Stimulated activated naive CD8-positive, alpha-beta T cell treated with anti-CD3 and anti-CD28 coated beads, Interleukin-15, amount 100 ng/mL, for 72 hours (primary cell): Measurements from ENCODE around the gene NCAN.

Experiments used
- ATAC-seq: fragments of 150-1000 bp; cut with Tn5 transposase; 2 replicates; pipeline ENCODE4 v1.10.0; 2021; ENCODE audit warnings: mild to moderate bottlenecking, moderate library complexity
- DNase-seq, 2 donors: peaks; one replicate each; pipeline ENCODE4 v3.0.0; 2021 to 2022
- H3K27ac Mint-ChIP-seq, 2 donors: one replicate each; pipeline ENCODE4 v1.8.0; 2022; ENCODE audit warnings: mild to moderate bottlenecking in 2 of 2, mixed read lengths in 2 of 2, moderate library complexity in 2 of 2
- H3K27me3 Mint-ChIP-seq: one replicate; pipeline ENCODE4 v1.8.0; 2022; ENCODE audit warnings: mixed read lengths
- H3K4me1 Mint-ChIP-seq: one replicate; pipeline ENCODE4 v1.8.0; 2022; ENCODE audit warnings: mild to moderate bottlenecking, mixed read lengths
- H3K4me3 Mint-ChIP-seq, 2 donors: one replicate each; pipeline ENCODE4 v1.8.0; 2022; ENCODE audit warnings: mild to moderate bottlenecking in 2 of 2, mixed read lengths in 2 of 2, moderate library complexity in 1 of 2
- H3K9me3 Mint-ChIP-seq, 2 donors: one replicate each; pipeline ENCODE4 v1.8.0; 2022; ENCODE audit warnings: mixed read lengths in 2 of 2

The NCAN gene

DNA sequence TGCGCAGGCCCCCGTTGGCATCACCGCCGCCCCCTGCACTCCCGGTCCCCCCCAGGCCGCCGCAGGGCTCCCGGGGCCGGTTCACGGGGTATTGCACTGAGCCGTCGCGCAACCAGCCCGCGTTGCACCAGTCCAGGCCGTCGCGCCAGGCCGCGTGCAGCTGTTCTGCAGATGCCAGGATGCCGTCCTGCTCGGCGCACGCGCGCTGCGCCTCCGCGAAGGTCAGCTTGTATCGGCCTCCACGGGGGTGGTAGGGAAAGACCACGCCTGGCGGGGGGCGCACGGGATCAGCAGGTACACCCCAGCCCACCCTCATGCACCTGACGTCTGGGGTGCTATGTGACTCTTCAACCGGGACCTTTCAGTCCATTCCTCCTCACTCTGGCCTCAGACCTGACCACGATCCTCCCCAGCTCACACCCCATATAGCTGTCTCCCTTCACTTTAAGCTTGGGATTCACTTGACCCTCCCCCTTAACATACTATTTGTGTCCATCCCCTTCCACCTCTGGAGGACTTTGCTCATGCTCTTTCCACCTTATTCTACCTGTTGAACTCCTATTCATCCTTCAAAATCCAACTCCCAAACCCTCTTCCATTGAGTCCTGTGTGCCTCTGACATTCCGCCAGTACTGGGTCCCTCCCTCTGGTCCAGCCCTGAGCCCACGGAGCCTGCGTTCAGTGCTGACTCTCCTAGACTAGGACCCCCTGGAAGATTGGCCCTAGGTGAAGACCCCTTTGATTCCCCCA is 47.0 kb downstream of the NCAN start:
- ATAC-seq = peak; percentile 24
- peaks cover 19% of the 10 kb centered on the region for H3K4me1 Mint-ChIP-seq
- H3K27me3 Mint-ChIP-seq = peaks cover 84% of the 10 kb centered on the region
- DNase-seq = no peak
- H3K27ac Mint-ChIP-seq = no peak overlapping the region
- H3K4me3 Mint-ChIP-seq = no peak overlapping the region
- peaks cover 0 to 4% of the 10 kb centered on the region in 2 donors for H3K9me3 Mint-ChIP-seq

- no peak overlapping the region for H3K27ac Mint-ChIP-seq
- H3K4me3 Mint-ChIP-seq = no peak overlapping the region
- peaks cover 86% of the 10 kb centered on the region for H3K27me3 Mint-ChIP-seq
- peaks cover 19% of the 10 kb centered on the region for H3K4me1 Mint-ChIP-seq
- ATAC-seq = no peak
- H3K9me3 Mint-ChIP-seq = peaks cover 0 to 4% of the 10 kb centered on the region in 2 donors
- DNase-seq = no peak
Measured at GRCh38 chr19:19259741-19260140, 48.0 kb downstream of the NCAN start.

- H3K27ac Mint-ChIP-seq = peak overlapping the region in 1 of 2 donors; percentile 39
- DNase-seq (no peak), ATAC-seq (peak; percentile 16)
- H3K4me3 Mint-ChIP-seq = peak overlapping the region in 1 of 2 donors; percentile 41
- peaks cover 0 to 4% of the 10 kb centered on the region in 2 donors for H3K9me3 Mint-ChIP-seq
- peaks cover 19% of the 10 kb centered on the region for H3K4me1 Mint-ChIP-seq
- H3K27me3 Mint-ChIP-seq = peaks cover 78% of the 10 kb centered on the region
Measured at GRCh38 chr19:19260417-19261214, 48.9 kb downstream of the NCAN start.

DNA sequence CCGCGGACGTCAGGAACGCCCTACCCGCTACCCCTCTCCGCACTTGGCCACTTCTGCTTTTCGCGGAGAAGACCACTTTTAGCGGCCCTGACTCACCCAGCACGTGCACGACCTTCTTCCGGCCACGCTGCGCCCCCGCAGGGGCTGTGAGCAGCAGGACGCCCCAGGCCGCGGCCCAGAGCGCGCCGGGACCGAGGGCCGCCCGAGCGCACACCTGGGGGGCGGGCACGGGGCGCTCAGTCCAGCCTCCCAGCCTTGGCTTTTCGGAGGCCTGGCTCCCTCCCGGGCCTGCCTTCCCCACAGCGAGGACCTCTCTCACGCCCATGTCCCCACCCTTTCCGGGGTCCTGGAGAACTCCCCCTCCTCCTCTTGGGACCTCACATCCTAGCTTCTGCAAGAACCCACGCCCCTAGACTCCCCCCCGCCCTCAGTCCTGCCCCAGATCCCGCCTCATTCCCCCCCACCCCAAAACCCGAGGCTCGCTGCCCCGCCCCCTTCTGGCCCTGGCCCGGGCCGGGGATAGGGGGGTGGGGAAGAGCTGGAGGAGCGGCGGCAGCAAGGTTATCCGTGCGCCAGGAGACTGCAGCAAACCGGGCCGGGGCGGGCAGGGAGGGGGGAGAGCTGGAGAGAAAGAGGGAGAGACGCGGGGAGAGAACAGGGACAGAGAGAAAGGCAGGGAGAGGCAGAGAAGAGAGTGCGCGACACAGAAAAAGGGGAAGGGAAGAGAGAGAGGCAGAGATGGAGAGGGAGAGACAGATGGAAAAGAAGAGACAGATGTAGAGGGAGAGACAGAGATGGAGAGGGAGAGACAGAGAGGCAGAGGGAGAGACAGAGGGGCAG is 49.8 kb downstream of the NCAN start:
- Mint-ChIP-seq H3K27ac (no peak overlapping the region), H3K4me1 (peaks cover 19% of the 10 kb centered on the region), H3K9me3 (peaks cover 0 to 4% of the 10 kb centered on the region in 2 donors), H3K4me3 (peak overlapping the region; percentile 23 to 41), H3K27me3 (peaks cover 68% of the 10 kb centered on the region)
- DNase-seq (no peak), ATAC-seq (peak; percentile 43)

- peaks cover 60% of the 10 kb centered on the region for H3K27me3 Mint-ChIP-seq
- peak overlapping the region; percentile 23 to 32 for H3K4me3 Mint-ChIP-seq
- H3K4me1 Mint-ChIP-seq = peaks cover 19% of the 10 kb centered on the region
- ATAC-seq (peak; percentile 36), DNase-seq (no peak)
- H3K27ac Mint-ChIP-seq = no peak overlapping the region
- H3K9me3 Mint-ChIP-seq = peaks cover 0 to 4% of the 10 kb centered on the region in 2 donors
Measured at GRCh38 chr19:19262190-19263057, 50.7 kb downstream of the NCAN start.

DNA sequence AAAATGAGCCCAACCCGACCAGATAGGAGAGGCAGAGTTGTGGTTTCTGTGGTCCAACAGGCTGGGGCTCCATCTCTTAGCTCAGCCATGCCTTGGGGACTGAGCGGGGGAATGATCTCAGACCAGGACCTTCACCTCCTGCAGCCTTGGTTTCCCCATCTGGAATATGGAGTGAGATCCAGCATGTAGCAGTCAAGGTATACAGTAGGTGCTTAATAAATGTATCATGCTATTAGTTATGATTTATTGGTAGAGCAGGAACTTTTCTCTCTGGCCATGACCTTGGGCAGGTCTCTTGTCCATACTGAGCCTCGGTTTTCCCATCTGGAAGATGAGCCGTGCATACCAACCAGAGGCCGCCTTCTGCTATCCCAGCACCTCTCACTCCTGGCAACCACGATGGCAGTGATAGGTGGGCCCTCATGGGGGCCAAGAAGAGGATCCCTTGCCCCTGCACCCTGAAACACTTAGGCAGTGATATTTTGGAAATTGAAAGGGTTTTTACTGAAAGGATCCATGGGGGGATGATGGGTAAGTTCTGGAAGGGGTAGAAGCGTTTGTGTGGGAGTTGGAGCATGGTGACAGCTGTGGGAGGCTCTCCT is 52.2 kb downstream of the NCAN start:
- ATAC-seq (no peak), DNase-seq (no peak)
- peaks cover 0 to 4% of the 10 kb centered on the region in 2 donors for H3K9me3 Mint-ChIP-seq
- H3K27ac Mint-ChIP-seq = no peak overlapping the region
- peaks cover 52% of the 10 kb centered on the region for H3K27me3 Mint-ChIP-seq
- H3K4me1 Mint-ChIP-seq = peaks cover 19% of the 10 kb centered on the region
- no peak overlapping the region for H3K4me3 Mint-ChIP-seq

- no peak overlapping the region for H3K4me3 Mint-ChIP-seq
- H3K9me3 Mint-ChIP-seq = no peaks in the 10 kb centered on the region
- no peak for DNase-seq
- H3K4me1 Mint-ChIP-seq = peaks cover 3% of the 10 kb centered on the region
- peaks cover 30% of the 10 kb centered on the region for H3K27me3 Mint-ChIP-seq
- no peak overlapping the region for H3K27ac Mint-ChIP-seq
- no peak for ATAC-seq
Measured at GRCh38 chr19:19267305-19267704, 55.5 kb downstream of the NCAN start.

DNA sequence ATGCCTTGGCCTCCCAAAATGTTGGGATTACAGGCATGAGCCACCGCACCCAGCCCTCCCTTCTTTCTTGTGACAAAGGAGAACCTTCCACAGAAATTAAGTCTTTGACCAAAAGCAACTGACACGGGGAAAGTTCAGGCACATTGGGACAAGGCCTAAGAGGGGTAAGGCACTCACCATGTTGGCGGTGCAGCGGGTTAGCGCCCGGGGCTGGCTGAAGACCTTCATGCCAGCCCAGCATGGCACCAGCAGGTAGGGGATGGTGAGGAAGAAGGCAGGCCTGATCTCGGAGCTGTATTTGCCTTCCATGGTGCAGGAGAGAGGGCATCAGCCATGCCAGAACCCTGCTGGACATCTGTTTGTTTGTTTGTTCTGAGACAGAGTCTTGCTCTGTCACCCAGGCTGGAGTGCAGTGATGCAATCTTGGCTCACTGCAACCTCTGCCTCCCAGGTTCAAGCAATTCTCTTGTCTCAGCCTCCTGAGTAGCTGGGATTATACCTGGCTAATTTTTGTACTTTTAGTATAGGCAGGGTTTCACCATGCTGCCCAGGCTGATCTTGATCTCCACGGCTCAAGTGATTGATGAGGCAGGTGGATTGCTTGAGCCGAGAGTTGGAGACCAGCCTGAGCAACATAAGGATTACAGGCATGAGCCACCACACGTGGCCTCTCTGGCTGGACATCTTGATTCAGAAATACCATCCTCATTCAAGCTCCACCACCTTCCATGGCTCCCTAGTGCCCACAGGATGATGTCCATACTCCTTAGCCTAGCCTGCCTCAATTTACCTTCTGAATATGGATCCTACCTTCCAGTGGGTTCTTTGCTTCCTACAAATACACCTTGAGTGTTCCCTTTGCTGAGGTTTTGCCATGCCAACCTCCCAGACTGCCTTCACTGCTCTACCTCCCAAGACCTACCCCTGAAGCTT is 57.0 kb downstream of the NCAN start:
- DNase-seq (no peak), ATAC-seq (no peak)
- H3K4me1 Mint-ChIP-seq = peaks cover 6% of the 10 kb centered on the region
- H3K9me3 Mint-ChIP-seq = no peaks in the 10 kb centered on the region
- no peak overlapping the region for H3K27ac Mint-ChIP-seq
- peaks cover 28% of the 10 kb centered on the region for H3K27me3 Mint-ChIP-seq
- no peak overlapping the region for H3K4me3 Mint-ChIP-seq

GRCh38 chr19:19269952-19270694 is 58.4 kb downstream of the NCAN start:
- peaks cover 29% of the 10 kb centered on the region for H3K27me3 Mint-ChIP-seq
- H3K4me1 Mint-ChIP-seq = peaks cover 11% of the 10 kb centered on the region
- H3K9me3 Mint-ChIP-seq = no peaks in the 10 kb centered on the region
- no peak overlapping the region for H3K27ac Mint-ChIP-seq
- DNase-seq = no peak
- H3K4me3 Mint-ChIP-seq = no peak overlapping the region
- ATAC-seq = peak; percentile 13

- peaks cover 29% of the 10 kb centered on the region for H3K27me3 Mint-ChIP-seq
- H3K27ac Mint-ChIP-seq = peak overlapping the region in 1 of 2 donors; percentile 4
- no peak for DNase-seq
- H3K4me3 Mint-ChIP-seq = no peak overlapping the region
- peaks cover 11% of the 10 kb centered on the region for H3K4me1 Mint-ChIP-seq
- H3K9me3 Mint-ChIP-seq = no peaks in the 10 kb centered on the region
- ATAC-seq = no peak
Measured at GRCh38 chr19:19270749-19271571, 59.2 kb downstream of the NCAN start.

GRCh38 chr19:19271828-19272599 is 60.3 kb downstream of the NCAN start:
- Mint-ChIP-seq H3K27me3 (peaks cover 29% of the 10 kb centered on the region), H3K9me3 (no peaks in the 10 kb centered on the region), H3K4me3 (no peak overlapping the region), H3K4me1 (peaks cover 11% of the 10 kb centered on the region), H3K27ac (no peak overlapping the region)
- no peak for DNase-seq
- ATAC-seq = no peak

GRCh38 chr19:19274146-19274545 is 62.4 kb downstream of the NCAN start:
- no peaks in the 10 kb centered on the region for H3K9me3 Mint-ChIP-seq
- H3K4me3 Mint-ChIP-seq = no peak overlapping the region
- ATAC-seq (no peak), DNase-seq (no peak)
- H3K27ac Mint-ChIP-seq = no peak overlapping the region
- H3K27me3 Mint-ChIP-seq = peaks cover 29% of the 10 kb centered on the region
- peaks cover 11% of the 10 kb centered on the region for H3K4me1 Mint-ChIP-seq
